Umbilical cord (tissue), 2 donors: Measurements from ENCODE around the gene KDM3B. TPM values are rescaled to one million over a fixed set of nuclear protein-coding genes. Genes with fewer than 3 reads are reported as not detected.
"Not testable (repeated sequence)": the region's sequence is repeated elsewhere in the genome, so short reads cannot be mapped to it uniquely, and the experiment has no call there.

Experiments used
- DNase-seq: peaks from one replicate; pipeline ENCODE4 v3.0.0-alpha.2; 2015; ENCODE audit warnings: low spot score
- total RNA-seq: library from RNA; depleted of rRNA; stranded (reverse); fragments of >200 nt; gene quantifications from one replicate; pipeline ENCODE4 v1.2.3, GENCODE V29; 2014; ENCODE audit warnings: low replicate concordance; ENCODE audit not compliant: insufficient read depth

Gene KDM3B, protein sequence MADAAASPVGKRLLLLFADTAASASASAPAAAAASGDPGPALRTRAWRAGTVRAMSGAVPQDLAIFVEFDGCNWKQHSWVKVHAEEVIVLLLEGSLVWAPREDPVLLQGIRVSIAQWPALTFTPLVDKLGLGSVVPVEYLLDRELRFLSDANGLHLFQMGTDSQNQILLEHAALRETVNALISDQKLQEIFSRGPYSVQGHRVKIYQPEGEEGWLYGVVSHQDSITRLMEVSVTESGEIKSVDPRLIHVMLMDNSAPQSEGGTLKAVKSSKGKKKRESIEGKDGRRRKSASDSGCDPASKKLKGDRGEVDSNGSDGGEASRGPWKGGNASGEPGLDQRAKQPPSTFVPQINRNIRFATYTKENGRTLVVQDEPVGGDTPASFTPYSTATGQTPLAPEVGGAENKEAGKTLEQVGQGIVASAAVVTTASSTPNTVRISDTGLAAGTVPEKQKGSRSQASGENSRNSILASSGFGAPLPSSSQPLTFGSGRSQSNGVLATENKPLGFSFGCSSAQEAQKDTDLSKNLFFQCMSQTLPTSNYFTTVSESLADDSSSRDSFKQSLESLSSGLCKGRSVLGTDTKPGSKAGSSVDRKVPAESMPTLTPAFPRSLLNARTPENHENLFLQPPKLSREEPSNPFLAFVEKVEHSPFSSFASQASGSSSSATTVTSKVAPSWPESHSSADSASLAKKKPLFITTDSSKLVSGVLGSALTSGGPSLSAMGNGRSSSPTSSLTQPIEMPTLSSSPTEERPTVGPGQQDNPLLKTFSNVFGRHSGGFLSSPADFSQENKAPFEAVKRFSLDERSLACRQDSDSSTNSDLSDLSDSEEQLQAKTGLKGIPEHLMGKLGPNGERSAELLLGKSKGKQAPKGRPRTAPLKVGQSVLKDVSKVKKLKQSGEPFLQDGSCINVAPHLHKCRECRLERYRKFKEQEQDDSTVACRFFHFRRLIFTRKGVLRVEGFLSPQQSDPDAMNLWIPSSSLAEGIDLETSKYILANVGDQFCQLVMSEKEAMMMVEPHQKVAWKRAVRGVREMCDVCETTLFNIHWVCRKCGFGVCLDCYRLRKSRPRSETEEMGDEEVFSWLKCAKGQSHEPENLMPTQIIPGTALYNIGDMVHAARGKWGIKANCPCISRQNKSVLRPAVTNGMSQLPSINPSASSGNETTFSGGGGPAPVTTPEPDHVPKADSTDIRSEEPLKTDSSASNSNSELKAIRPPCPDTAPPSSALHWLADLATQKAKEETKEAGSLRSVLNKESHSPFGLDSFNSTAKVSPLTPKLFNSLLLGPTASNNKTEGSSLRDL (N-terminal part only)
- 48.2 TPM for total RNA-seq

DNA sequence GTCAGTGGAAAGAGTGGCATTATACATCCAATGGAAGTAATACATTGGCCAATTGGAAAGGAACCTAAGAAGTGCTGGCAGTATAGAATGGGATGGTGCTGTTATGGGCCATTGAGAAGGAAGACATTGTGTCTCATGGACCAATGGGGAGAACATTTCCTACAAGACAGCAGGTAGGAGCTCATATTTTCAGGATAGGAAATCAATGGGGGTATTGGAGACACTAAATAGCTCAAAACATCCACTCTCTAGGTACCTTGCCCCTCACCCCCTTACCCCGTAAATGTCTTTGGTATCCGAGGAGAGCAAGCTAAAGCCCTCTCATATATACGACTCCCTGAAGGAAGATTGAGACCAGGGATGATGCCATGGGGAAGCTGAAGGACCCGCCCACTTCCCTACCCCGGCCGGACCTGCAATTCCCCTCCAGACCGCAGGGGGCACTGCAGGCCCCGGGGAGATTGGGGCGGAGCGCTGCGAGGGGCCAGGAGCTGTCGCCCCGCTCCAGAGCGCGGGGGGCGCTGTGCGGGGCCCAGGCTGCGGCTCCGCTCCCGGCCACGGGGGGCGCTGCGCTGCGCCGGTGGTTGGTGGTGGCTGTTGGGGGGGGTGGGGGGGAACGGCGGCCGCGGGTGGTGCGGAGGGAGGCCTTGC, at the start of gene KDM3B:
TSS of gene KDM3B (plus strand) at position 615 of the 651 bp plus-strand sequence. CDS start 111 bp downstream, outside the sequence.
- DNase-seq: peak; percentile 79

DNA sequence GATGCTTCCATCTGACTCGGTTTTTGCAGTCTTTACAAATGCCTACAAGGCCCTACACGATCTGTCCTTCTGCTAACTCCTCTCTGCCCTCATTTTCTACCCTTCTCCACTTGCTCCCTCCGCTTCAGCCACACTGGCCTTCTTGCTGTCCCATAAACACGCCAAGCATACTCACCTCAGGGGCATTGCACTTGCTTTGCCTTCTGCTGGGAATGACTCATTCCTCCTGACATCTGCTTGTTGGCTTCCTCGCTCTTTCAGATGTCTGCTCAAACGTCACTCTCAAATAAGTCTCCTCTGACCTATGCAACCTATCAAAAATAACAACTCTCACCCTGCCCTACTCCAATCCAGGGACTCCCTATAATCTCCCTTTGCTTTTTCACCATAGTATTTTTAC, 49.1 kb upstream of the KDM3B start:
- DNase-seq: no peak

DNA sequence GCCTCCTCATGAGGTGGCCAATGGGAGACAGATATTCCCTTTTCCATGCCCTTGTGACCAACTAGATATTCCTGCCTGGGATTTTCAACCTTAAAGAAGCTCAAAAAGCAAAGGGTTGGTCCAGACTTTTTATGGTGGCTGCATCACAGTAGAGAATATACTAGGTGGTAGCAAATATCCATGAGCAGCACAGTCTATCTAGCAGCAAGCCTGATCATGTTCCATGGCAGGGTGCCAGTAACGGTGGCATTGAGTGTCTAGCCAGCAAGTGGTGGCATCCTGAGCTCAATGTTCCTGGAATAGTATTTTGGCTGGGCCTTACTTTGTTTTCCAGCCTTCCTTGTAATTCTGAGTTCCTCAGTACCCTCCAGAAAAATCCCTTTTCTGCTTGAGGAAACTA, 46.7 kb upstream of the KDM3B start:
- DNase-seq: peak; percentile 10

DNA sequence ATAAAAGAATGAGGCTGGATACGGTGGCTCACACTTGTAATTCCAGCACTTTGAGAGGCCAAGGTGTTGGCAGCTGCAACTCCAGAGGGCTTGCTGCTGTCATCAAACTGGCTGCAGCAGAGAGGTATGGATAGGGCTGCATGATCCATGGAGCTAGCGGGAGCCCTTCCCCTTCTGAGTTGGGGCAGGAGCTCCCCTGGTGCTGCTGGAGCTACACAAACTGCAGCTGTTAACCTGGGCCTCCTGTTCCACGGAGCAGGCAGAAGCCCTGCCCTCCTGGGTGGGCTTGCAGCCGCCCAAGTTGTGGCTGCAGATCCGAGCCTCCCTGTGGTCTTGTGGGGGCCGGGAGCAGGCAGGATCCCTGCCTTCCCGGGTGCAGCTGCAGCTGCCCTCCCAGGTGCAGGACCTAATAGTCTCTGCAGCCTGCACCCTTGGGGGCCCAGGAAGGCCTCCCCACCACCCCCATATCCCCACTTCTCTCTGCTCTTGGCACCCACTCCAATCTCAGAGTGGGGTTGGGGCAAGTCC, 36.7 kb upstream of the KDM3B start:
- no peak for DNase-seq

DNA sequence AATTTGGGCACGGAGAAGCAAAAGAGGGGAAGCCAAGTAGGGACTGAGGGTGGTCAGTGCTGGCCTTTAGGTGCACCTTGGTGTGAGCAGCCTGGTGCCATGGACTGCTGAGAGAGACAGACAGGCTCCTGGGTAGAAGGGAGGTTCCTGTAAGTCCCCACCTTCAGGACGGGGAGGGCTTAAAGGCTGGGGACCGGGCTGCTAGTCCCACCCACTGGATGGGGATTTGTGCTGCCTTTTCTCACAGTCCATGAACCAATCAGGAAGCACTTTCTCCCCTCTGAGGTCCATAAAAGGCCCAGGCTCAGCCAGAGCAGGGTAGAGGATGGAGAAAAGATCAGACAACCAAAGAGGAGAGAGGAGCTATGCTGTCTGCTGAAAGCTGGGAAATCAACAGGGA, 36.1 kb upstream of the KDM3B start:
- no peak for DNase-seq

DNA sequence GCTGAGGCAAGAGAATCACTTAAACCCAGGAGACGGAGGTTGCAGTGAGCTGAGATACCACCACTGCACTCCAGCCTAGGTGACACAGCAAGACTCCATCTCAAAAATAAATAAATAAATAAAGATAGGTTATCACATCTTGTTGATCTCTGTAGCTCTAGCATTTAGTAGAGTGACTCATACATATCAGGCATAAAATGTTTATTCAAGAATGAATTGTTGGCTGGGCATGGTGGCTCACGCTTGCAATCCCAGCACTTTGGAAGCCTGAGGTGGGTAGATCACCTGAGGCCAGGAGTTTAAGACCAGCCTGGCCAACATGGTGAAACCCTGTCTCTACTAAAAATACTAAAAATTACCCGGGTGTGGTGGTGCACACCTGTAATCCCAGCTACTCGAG, 34.3 kb upstream of the KDM3B start:
- not testable (repeated sequence) for DNase-seq

DNA sequence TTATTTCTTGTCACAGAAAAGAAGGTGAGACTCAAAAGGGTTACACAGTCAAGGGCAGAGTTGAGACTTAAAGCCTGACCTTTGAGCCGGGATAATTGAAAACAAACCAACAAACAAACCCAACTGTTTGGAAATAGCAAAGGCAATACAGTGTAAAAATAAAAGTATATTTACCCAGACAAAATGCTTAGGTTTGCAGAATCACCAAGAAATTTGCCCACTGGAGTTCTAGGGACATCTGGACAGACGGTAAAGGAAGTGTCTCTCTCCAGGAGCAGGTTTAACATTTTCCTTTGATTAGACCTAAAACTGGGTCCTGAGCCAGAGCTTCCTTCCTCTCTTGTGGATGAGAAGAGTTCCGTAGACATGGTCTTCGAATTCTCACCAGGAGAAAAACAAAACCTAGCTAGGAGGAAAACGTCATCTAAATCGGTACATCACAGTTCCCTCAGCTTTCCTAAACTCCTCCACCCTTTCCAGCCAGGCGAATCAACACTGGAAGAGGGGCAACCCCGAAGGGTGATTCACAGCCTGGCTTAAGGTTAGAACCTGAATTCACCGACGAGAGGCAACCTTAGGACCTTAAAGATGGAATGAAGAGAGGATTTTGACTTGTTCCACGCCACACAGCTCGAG, 21.6 kb upstream of the KDM3B start:
- no peak for DNase-seq

DNA sequence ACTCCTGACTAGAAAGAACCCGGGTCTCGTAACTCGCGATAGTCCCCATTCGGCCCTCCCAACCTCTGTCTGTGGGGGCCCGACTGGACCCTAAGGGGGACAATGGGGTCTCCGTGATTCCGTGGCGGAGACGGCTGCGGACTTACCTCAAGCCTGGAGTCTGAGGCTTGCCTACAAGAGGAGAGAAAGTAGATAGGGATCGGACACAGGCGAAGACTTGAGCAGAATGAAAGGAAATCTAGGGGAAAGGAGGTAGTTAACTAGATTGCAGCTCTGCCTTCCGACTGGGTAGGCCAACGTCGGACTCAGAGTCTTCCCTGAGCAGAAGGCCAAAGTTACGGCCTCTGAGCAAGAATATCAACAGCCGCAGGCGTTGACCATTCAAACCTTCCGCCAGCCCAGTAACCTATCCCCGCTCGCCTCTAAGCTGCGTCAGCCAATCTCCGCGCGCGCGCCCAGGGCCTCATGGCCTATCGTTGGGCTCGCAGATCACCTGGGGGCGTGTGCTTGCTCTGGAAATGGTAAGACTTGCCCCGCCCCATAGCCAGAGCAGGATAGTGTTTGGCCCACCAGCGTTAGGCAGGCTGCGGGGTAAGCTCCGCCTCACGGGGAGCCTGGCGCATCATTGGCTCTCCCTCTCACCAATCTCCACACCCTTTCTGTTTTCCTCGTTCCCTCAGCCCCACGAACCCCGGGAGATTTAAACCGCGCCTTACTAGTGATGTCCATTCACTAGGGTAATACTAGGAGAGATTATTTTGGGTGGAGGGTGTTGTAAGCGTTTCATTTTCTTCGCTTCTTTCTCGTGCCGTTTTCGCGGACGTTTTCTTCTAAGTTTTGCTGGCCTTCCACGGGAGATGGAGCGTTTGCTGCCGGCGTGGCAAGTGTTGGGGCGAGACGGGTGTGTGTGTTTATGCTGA, 20.8 kb upstream of the KDM3B start, which contains the start of gene CDC25C:
TSS of gene CDC25C (minus strand) at position 356 of the 920 bp plus-strand sequence. CDS start 624 bp downstream, outside the sequence.
- peak; percentile 100 for DNase-seq

DNA sequence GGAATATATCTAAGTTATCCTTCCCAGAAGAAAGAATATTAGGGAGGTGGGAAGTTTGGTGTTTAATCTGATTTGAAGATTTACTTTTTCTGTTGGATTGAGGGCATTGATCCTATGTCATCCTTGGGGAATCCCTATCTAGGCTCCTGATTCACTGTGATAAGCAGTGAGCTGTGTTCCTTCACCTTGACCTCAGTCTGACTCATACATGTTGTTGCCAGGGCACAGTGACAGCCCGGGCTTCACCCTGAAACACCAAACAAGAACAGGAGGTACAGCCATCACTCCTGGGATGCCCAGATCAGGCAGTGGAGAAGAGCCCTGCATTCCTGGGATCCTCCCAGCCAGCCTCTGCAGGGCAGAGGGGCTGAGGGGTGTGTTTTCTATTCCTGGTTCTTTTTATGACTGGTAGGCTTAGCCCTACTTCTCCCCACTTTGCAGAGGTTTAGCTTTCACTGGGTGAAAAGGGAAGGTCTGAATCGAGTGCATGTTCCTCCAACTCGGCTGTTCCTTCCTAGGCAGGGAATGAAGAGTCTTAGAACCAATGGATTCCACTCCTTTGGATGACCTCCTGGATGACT, 17.5 kb upstream of the KDM3B start:
- no peak for DNase-seq

DNA sequence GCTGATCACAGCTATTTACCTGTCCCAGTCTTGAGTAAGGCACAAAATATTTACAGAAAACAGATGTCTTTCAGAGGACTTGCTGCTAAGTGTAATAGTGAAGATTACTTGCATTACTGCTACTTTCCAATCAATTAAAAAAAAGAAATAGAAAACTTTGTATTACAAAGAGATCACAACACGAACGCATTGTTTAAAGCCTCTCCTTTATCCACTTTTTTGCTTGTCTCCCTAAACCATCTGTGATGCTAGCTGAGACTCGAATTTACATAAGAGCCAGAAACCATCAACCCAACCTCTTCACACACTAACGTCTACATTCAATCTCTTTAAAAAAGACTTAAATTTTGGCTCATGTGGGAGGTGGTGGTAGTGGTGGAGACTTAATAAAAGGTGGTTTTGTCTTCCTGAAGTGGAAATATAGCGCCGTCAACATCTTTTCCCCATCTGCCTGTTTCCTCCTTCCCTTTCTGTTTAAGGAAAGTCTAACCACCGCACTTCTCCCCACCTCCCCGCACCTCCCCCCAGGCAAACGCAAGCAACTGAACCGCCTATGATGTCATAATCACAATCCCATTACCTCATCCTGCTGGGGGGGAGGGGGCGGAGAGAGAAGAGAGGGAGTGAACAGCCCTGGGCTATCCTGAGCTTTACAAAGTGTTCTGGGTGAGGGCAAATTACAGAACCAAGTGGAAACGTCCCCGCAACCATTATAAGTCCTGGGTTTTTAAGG, 15.4 kb upstream of the KDM3B start:
- DNase-seq: no peak

DNA sequence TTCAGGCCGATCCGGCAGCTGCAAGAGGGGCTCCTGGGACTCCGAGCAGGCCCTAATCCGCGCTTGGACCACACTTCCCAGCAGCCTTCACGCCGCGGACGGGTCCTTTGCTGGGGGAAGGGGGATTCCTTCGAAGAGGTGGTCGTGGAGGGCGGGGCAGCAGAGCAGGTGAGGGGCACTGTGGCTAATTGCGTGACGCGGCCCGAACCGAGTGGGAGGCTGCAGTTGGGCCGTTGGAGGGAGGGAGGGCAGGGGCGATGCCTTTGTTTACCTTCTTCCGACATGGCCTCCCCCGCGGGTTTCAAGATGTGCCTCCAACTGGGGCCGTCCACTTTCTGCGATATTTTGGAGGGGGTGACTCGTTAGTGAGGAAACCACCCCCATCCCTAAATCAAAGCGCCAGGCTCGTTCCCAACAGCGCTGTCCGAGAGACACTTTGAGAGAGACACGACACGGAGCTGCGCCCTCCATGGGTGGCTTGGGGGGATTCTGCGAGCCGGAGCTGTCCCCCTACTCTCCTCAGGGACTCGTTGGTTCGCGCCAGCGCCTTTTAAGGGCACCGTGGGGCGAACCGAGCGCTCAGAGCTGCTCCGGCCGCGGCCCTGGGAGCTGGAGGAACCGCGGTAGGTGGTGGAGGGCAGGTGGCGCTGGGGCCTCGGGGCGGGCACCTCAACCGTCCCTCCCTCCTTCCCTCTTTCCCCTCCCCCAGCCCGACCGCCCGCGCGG, 14.6 kb upstream of the KDM3B start, which contains the start of gene FAM53C:
TSS of gene FAM53C (plus strand) at position 582 of the 726 bp plus-strand sequence. CDS start 3,070 bp downstream, outside the sequence.
- DNase-seq: peak; percentile 96

DNA sequence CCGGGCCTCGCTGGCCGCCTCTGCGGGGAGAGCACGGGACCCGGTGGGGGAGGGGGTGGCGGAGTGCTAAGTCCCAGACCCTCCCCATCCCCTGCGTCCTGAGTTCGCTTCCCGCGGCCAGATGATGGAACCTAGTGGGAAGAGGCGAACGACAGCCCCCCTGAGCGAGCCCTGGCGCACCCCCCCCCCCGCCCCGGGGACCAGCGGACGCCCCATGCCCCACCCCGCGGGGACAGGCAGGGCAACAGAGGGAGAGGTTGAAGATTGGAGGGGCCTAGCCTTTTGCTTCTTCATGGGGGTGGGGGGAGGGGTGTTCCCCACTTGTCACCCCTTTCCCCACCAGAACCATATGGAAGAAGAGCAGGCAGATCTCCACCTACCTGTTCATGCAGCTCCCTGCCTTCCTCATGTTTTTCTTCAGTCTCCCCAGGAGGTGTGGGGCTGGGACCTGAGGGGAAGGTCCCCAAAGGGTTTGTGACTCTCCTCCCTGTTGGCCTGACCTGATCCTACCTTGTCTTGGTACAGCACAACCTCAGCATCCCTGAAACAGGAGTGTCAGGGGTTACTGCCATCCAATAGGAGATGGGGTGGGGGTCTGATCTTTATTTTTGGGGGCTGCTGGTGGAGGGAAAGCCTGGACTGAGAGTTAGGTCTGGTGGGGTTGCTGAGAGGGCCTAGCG, 13.9 kb upstream of the KDM3B start:
- DNase-seq: peak; percentile 26

DNA sequence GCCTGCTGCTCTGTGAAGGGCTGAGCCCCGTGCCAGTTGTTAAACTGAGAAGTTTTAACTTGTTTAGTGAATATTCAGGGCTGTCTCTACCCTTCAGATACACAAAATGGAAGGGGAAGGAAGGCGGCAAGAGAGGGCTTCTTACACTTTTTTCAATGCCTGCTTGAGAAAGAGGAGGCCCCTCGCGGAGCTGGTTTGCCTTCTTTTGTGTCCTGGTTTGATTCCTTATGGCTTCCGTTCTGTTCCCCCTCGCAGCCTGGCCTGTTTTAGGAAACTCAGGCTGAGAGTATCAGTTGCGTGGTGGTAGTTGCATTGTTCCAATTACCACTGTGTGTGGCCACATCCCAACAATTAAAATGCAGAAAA, 13.4 kb upstream of the KDM3B start:
- peak; percentile 55 for DNase-seq

DNA sequence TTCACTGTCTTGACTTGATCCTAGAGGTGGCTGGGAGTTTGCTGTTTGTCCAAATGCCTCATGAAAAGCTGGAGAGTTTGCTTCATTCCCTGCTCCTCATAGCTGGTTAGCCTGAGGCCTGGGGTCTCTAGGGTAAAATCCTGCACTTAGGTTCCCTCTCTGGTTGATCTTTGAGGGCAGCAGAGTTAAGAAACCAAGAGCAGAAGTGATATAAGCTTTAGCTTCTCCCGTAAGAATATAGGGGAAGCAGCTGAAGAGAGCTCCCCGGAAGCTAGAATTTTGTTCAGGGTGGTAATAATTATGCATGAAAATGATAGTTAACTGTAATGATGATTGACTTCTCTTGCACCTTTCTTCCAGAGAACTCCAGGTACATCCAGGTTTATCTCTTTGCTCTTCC, 13.0 kb upstream of the KDM3B start:
- no peak for DNase-seq

DNA sequence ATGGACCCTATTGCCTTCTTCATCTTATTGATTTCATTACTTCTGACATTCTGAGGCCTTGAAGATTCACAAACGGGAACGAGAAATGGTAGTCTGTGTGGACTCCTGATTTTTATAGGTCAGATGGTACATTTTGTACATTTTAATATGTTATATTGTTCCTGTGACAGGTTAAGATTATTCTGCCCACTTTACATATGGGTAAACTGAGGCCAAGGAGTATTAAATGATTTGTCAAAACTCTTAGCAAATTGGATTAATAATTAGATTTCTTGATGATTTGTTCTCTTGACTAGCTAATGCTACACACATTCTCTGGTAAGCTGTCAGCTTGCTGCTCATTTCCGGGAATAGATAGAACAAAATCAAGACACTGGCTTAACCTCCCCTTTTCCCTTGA, 12.5 kb upstream of the KDM3B start:
- no peak for DNase-seq

DNA sequence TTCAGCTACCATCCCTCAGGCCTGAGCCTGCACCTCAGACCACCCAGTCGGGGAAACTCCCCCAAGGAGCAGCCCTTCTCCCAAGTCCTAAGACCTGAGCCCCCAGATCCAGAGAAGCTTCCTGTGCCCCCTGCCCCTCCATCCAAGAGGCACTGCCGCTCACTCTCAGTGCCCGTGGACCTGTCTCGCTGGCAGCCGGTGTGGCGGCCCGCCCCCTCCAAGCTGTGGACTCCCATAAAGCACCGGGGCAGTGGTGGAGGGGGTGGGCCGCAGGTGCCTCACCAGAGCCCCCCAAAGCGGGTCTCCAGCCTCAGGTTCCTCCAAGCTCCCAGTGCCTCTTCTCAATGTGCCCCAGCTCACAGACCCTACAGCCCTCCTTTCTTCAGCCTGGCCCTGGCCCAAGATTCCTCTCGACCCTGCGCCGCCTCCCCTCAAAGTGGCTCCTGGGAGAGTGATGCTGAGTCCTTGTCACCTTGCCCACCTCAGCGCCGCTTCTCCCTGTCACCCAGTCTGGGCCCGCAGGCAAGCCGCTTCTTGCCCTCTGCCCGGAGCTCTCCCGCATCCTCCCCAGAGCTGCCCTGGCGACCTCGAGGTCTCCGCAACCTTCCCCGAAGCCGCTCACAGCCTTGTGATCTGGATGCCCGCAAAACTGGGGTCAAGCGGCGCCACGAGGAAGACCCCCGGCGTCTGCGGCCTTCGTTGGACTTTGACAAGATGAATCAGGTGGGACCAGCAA, 7.4 kb upstream of the KDM3B start:
- DNase-seq: no peak
